Measurements from ENCODE around the gene UNC119B.
"Not testable (repeated sequence)": the region's sequence is repeated elsewhere in the genome, so short reads cannot be mapped to it uniquely, and the experiment has no call there.

Gene UNC119B

DNA sequence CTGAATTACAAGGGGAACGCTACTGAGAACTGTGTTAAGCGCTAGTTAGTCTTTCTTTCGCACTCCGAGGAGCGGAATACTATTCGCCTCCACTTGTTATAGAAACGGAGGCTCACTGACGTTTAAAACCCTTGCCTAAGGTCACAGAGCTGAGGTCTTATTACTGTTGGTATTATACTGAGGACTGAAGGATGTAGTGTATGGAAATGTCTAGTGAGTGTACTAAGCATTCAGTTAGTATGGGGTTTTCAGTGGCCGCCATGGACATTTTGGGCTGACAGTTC is 16.2 kb downstream of the UNC119B start:
- Histone ChIP-seq H3K14ac (ENCODE audit: low read length) (no peak overlapping the region), H3K9me3 (ENCODE audit: insufficient read depth, low read depth, low read length) (peaks cover 1% of the 10 kb centered on the region), H3K79me1 (ENCODE audit: low read length) (peaks cover 4% of the 10 kb centered on the region), H4K91ac (ENCODE audit: low read depth, low read length) (no peak overlapping the region), H3K27ac (ENCODE audit: low read depth, low read length) (no peak overlapping the region), H4K8ac (ENCODE audit: low read depth, low read length) (no peak overlapping the region), H3K4me1 (ENCODE audit: control insufficient read depth in 1 of 2, insufficient read depth in 2 of 2, low read length in 2 of 2) (peaks cover 3 to 9% of the 10 kb centered on the region in 2 experiments), H2BK120ac (ENCODE audit: insufficient read depth, low read length, poor library complexity) (no peak overlapping the region), H3K9ac (ENCODE audit: low read length) (no peak overlapping the region), H3K18ac (ENCODE audit: low read length) (no peak overlapping the region), H3K4me2 (ENCODE audit: low read length) (peak overlapping the region; percentile 85), H3K23ac (ENCODE audit: low read length) (no peak overlapping the region), H3K4ac (ENCODE audit: low read depth, low read length) (no peak overlapping the region), H2AK5ac (ENCODE audit: low read length) (no peak overlapping the region), H3K36me3 (ENCODE audit: control insufficient read depth in 1 of 2, insufficient read depth in 2 of 2, low read length in 2 of 2) (peaks cover 9 to 22% of the 10 kb centered on the region in 2 experiments), H2BK12ac (ENCODE audit: low read length) (no peak overlapping the region), H2BK5ac (ENCODE audit: low read depth, low read length, poor library complexity) (no peak overlapping the region), H2AFZ (ENCODE audit: insufficient read depth, low read length, poor library complexity) (no peak overlapping the region), H3K4me3 (ENCODE audit: low read depth, low read length) (no peak overlapping the region), H4K12ac (ENCODE audit: low read depth, low read length) (no peak overlapping the region), H3K27me3 (ENCODE audit: insufficient read depth, low read length) (no peaks in the 10 kb centered on the region), H3K79me2 (ENCODE audit: control insufficient read depth, insufficient read depth, low read length, poor library complexity) (no peaks in the 10 kb centered on the region)
- no CpG with 5 or more reads among the region's 9 CpGs for WGBS (ENCODE audit: extremely low coverage, insufficient coverage, insufficient read length)
- DNase-seq = no peak

DNA sequence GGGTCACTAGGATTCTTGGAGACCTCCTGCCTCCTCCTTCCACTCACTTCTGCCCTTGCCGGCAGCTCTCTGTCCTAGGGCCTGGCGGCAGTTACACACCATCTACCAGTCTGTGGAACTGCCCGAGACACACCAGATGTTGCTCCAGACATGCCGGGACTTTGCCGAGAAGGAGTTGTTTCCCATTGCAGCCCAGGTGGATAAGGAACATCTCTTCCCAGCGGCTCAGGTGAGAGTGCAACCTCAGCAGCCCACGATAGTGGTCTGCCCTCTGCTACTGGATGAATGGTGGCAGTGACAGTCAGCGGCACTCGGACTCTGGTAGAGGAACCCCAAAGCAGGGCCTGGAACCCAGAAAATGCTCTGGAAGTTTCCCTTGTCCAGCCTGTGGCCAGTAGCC is 16.7 kb downstream of the UNC119B start:
- no peak overlapping the region for H2BK12ac ChIP-seq (ENCODE audit: low read length)
- WGBS (ENCODE audit: extremely low coverage, insufficient coverage, insufficient read length) = no CpG with 5 or more reads among the region's 9 CpGs

DNA sequence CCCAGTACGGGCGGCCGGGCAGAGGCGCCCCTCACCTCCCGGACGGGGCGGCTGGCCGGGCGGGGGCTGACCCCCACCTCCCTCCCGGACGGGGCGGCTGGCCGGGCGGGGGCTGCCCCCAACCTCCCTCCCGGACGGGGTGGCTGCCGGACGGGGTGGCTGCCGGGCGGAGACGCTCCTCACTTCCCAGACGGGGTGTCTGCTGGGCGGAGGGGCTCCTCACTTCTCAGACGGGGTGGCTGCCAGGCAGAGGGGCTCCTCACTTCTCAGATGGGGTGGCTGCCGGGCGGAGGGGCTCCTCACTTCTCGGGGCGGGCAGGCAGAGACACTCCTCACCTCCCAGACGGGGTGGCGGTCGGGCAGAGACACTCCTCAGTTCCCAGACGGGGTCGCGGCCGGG is 21.9 kb downstream of the UNC119B start:
- DNase-seq = not testable (repeated sequence)

More for the DNA sequence above, 16.7 kb downstream of the UNC119B start:
- no peak overlapping the region for H3K18ac ChIP-seq (ENCODE audit: low read length)
- no peak overlapping the region for H2AFZ ChIP-seq (ENCODE audit: insufficient read depth, low read length, poor library complexity)
- no peak overlapping the region for H2AK5ac ChIP-seq (ENCODE audit: low read length)
- H4K91ac ChIP-seq (ENCODE audit: low read depth, low read length) = no peak overlapping the region
- H3K79me1 ChIP-seq (ENCODE audit: low read length) = peaks cover 4% of the 10 kb centered on the region
- peaks cover 1% of the 10 kb centered on the region for H3K9me3 ChIP-seq (ENCODE audit: insufficient read depth, low read depth, low read length)
- H3K4me2 ChIP-seq (ENCODE audit: low read length) = no peak overlapping the region
- no peak overlapping the region for H3K23ac ChIP-seq (ENCODE audit: low read length)
- peaks cover 6 to 17% of the 10 kb centered on the region in 2 experiments for H3K36me3 ChIP-seq (ENCODE audit: control insufficient read depth in 1 of 2, insufficient read depth in 2 of 2, low read length in 2 of 2)
- H2BK5ac ChIP-seq (ENCODE audit: low read depth, low read length, poor library complexity) = no peak overlapping the region
- H3K27ac ChIP-seq (ENCODE audit: low read depth, low read length) = no peak overlapping the region
- no peak overlapping the region for H3K4ac ChIP-seq (ENCODE audit: low read depth, low read length)
- no peak overlapping the region for H4K12ac ChIP-seq (ENCODE audit: low read depth, low read length)
- no peak overlapping the region for H3K4me3 ChIP-seq (ENCODE audit: low read depth, low read length)
- H3K79me2 ChIP-seq (ENCODE audit: control insufficient read depth, insufficient read depth, low read length, poor library complexity) = no peaks in the 10 kb centered on the region
- no peak for DNase-seq
- no peak overlapping the region for H2BK120ac ChIP-seq (ENCODE audit: insufficient read depth, low read length, poor library complexity)
- no peaks in the 10 kb centered on the region for H3K27me3 ChIP-seq (ENCODE audit: insufficient read depth, low read length)
- H4K8ac ChIP-seq (ENCODE audit: low read depth, low read length) = no peak overlapping the region
- H3K9ac ChIP-seq (ENCODE audit: low read length) = no peak overlapping the region
- H3K14ac ChIP-seq (ENCODE audit: low read length) = no peak overlapping the region
- H3K4me1 ChIP-seq (ENCODE audit: control insufficient read depth in 1 of 2, insufficient read depth in 2 of 2, low read length in 2 of 2) = peaks cover 3 to 9% of the 10 kb centered on the region in 2 experiments

DNA sequence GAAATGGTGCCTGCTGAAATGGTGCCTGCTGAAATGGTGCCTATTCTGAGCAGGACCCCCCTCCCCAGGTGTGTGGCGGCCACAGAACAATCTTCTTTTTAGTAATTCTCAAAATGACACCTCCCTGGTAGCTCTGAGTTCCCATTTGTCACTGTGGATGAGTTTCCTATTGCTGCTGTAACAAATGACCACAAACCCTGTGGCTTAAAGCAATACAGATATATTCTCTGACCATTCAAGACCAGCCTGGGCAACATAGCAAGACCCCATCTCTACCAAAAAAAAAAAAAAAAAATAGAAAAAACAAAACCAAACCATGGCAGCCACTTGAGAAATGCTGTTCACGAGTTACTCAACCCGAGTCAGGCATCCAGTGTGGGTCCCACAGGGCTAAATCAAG is 23.3 kb downstream of the UNC119B start:
- Histone ChIP-seq H4K91ac (ENCODE audit: low read depth, low read length) (no peak overlapping the region), H3K14ac (ENCODE audit: low read length) (no peak overlapping the region), H2BK12ac (ENCODE audit: low read length) (no peak overlapping the region), H3K9me3 (ENCODE audit: insufficient read depth, low read depth, low read length) (no peaks in the 10 kb centered on the region), H3K79me2 (ENCODE audit: control insufficient read depth, insufficient read depth, low read length, poor library complexity) (no peaks in the 10 kb centered on the region), H2BK5ac (ENCODE audit: low read depth, low read length, poor library complexity) (no peak overlapping the region), H3K4me3 (ENCODE audit: low read depth, low read length) (no peak overlapping the region), H3K36me3 (ENCODE audit: control insufficient read depth in 1 of 2, insufficient read depth in 2 of 2, low read length in 2 of 2) (peaks cover 0 to 4% of the 10 kb centered on the region in 2 experiments), H3K79me1 (ENCODE audit: low read length) (no peaks in the 10 kb centered on the region), H4K8ac (ENCODE audit: low read depth, low read length) (no peak overlapping the region), H3K27ac (ENCODE audit: low read depth, low read length) (no peak overlapping the region), H3K23ac (ENCODE audit: low read length) (no peak overlapping the region), H3K18ac (ENCODE audit: low read length) (no peak overlapping the region), H3K27me3 (ENCODE audit: insufficient read depth, low read length) (no peaks in the 10 kb centered on the region), H4K12ac (ENCODE audit: low read depth, low read length) (no peak overlapping the region), H3K4me2 (ENCODE audit: low read length) (no peak overlapping the region), H2BK120ac (ENCODE audit: insufficient read depth, low read length, poor library complexity) (no peak overlapping the region), H3K4ac (ENCODE audit: low read depth, low read length) (no peak overlapping the region), H2AK5ac (ENCODE audit: low read length) (no peak overlapping the region), H2AFZ (ENCODE audit: insufficient read depth, low read length, poor library complexity) (no peak overlapping the region), H3K4me1 (ENCODE audit: control insufficient read depth in 1 of 2, insufficient read depth in 2 of 2, low read length in 2 of 2) (no peaks in the 10 kb centered on the region), H3K9ac (ENCODE audit: low read length) (no peak overlapping the region)
- WGBS (ENCODE audit: extremely low coverage, insufficient coverage, insufficient read length) = no CpG with 5 or more reads among the region's 3 CpGs
- DNase-seq = no peak

More for the DNA sequence above, 21.9 kb downstream of the UNC119B start:
- H3K14ac ChIP-seq (ENCODE audit: low read length); H3K18ac ChIP-seq (ENCODE audit: low read length); H3K4ac ChIP-seq (ENCODE audit: low read depth, low read length); H2AK5ac ChIP-seq (ENCODE audit: low read length); H3K27ac ChIP-seq (ENCODE audit: low read depth, low read length); H3K27me3 ChIP-seq (ENCODE audit: insufficient read depth, low read length); H2BK120ac ChIP-seq (ENCODE audit: insufficient read depth, low read length, poor library complexity); H3K4me2 ChIP-seq (ENCODE audit: low read length); H3K36me3 ChIP-seq (ENCODE audit: control insufficient read depth in 1 of 2, insufficient read depth in 2 of 2, low read length in 2 of 2); H3K9ac ChIP-seq (ENCODE audit: low read length); H3K4me1 ChIP-seq (ENCODE audit: control insufficient read depth in 1 of 2, insufficient read depth in 2 of 2, low read length in 2 of 2); H3K23ac ChIP-seq (ENCODE audit: low read length); H3K9me3 ChIP-seq (ENCODE audit: insufficient read depth, low read depth, low read length); H4K91ac ChIP-seq (ENCODE audit: low read depth, low read length); H4K8ac ChIP-seq (ENCODE audit: low read depth, low read length); H2BK5ac ChIP-seq (ENCODE audit: low read depth, low read length, poor library complexity); H3K79me2 ChIP-seq (ENCODE audit: control insufficient read depth, insufficient read depth, low read length, poor library complexity); H2BK12ac ChIP-seq (ENCODE audit: low read length); H3K79me1 ChIP-seq (ENCODE audit: low read length); H2AFZ ChIP-seq (ENCODE audit: insufficient read depth, low read length, poor library complexity); H4K12ac ChIP-seq (ENCODE audit: low read depth, low read length); H3K4me3 ChIP-seq (ENCODE audit: low read depth, low read length): not testable (repeated sequence)
- WGBS (ENCODE audit: extremely low coverage, insufficient coverage, insufficient read length) = no CpG with 5 or more reads among the region's 35 CpGs
